GM19240 (cell line): Measurements from ENCODE around the gene DLX2.
"Not testable (repeated sequence)": the region's sequence is repeated elsewhere in the genome, so short reads cannot be mapped to it uniquely, and the experiment has no call there.

Experiments used
- DNase-seq: peaks from one replicate; pipeline ENCODE4 v3.0.0; 2011; ENCODE audit warnings: low spot score; ENCODE audit not compliant: insufficient read length

Gene DLX2

GRCh38 chr2:172102391-172103359, at the start of gene DLX2:
TSS of gene DLX2 (minus strand) at chr2:172102900. CDS start at chr2:172102538, 362 bp downstream.
- no peak for DNase-seq

DNA sequence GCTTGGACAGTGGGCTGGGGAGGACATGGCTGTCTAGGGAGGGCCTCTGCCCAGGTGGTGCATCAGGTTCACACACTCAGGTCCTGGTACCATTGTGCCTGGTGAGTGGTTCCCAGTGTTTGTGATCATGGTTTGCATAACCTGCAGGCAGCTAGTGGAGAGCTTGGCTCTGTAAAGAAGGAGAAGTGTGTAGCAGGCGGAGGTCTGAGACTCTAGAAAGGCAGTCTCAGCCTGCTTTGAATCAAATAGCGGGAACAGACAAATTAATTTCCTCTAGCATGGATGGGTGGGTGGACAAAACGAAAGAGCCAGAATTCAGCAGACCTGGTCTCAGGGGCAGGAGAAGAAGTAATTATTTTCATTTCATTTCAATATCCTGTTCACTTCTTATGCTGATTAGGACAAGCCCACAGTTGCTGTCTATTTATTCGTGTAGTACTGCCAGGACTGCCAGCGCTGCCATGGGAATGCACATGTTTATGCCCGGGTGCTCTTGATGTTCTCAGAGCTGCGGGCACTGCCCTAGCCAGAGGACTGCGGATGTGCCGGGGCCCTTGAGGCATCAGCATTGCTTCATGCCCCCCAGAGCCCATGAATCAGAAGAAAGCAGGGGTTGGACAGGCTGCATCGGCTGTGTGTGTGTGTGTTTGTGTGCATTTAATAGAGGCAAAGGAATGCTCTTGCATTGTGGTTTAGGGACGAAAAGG, 45.4 kb upstream of the DLX2 start:
- DNase-seq, result no peak

DNA sequence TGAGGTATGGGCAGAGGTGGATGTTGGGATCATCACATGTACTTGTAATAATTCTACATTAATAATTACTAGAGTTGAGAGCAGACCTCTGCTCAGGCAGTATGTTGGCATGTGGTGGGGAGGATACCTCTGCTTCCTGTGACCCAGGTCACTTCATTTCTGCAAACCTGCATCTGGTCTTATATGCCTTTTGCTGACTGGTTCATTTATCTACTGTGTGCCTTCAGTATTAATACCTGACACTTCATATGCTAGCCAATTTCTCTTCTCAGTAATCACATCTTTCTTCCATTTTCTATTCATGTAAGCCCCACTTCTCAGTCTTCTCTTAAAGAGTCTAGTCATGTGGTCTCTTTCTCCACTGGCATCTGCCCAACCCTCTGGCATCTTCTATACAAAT, 41.1 kb upstream of the DLX2 start:
- no peak for DNase-seq

GRCh38 chr2:172138727-172139126, 36.0 kb upstream of the DLX2 start:
- DNase-seq, result not testable (repeated sequence)

DNA sequence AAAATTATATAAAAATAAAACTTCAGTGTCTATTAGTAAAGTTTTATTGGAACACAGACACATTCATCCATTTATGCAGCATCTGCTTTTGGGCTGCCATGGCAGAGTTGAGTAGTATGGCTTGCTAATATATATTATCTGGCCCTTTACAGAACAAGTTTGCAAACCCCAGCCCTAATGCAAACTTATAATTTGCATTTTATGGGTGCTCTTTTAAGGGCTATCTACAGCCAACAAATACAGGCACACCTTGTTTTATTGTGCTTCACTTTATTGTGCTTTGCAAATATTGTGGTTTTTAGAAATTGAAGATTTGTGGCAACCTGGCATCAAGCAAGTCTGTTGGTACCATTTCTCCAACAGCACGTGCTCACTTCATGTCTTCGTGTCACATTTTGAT, 35.2 kb upstream of the DLX2 start:
- DNase-seq, result no peak

DNA sequence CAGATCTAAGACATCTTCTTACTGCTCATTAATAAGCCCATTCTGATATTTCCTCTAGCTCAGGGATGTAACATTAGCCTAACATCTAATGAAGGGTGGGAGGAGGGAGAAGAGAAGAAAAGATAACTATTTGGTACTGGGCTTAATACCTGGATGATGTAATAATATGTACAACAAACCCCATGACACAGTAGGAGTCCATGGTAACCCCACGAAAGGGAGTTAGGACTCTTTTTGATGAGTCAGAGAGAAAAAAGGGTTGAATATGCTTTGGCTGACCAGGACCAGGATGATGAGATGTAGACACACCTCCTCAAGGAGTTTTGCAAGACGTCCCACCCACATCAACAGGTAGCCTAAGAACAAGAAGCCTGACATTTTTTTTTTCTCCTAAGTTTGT, 34.4 kb upstream of the DLX2 start:
- DNase-seq, result no peak

DNA sequence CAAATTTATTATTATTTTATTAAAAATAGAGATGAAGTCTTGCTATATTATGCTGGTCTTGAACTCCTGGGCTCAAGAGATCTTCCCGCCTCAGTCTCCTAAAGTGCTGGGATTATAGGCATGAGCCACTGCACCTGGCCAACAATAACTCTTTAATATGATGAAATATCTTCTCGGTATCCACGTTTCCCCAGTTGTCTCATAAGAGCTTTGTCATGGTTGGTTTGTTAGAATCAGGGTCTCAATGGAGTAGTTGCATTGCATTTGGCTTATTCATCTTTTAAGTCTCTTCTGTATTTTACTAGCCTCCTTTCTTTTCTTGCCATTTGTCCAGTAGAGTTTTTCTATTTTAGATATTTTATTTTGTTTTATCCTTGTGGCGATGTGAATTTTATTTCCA, 32.7 kb upstream of the DLX2 start:
- DNase-seq, result no peak

GRCh38 chr2:172134270-172134669, 31.6 kb upstream of the DLX2 start:
- DNase-seq, result no peak

GRCh38 chr2:172131713-172132555, 29.2 kb upstream of the DLX2 start:
- DNase-seq, result no peak

DNA sequence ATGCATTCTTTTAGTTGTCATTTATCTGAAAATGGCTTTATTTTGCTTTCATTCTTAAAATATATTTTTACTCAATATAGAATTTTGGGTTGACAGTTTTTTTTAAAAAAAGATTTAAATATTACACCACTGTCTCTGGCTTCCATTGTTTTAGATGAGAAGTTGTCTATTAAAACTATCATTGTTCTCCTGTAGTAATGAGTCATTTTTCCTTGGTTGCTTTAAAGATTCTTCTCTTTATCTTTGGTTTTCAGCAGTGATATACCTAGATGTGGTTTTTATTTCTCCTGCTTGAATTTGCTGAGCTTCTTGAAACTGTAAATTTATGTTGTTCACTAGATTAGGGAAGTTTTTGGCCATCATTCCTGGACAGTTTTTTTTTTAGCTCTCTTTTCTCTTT, 26.7 kb upstream of the DLX2 start:
- DNase-seq, result no peak

GRCh38 chr2:172128484-172128883, 25.8 kb upstream of the DLX2 start:
- DNase-seq, result no peak

DNA sequence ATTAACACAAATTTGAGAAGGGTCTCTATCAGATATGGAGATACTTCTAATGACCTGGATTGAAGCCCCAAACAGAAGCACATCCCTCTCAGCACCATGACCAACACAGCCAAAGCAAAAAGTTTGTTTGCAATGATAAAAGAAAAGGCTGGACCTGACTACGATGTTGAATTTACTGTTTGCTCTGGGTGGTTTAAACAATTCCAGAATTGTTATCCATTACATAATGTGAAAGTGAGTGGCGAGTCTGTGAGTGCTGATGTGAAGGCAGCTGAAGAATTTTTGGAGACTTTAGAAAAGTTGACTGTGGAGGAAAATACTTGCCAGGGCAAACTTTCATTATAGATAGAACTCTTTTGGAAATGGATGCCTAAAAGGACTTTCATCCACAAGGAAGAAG, 17.4 kb upstream of the DLX2 start:
- no peak for DNase-seq

DNA sequence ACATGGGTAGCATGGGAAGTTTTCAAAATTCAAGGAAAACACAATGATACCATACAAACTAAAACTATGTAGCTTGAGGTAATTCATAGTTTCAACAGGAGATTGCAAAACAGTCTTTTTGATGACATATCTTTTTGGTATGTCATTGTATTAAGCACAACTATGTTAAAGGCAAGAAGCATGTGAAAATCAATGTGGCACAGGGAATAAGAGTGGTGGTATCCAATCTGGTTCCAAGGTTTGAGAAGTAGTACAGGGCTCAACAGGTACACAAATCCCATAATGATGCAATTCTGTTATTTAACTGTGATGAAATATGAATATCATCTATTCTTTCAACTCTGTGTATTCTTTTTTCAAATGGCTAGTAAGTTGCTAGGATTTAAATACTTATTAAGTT, 16.4 kb upstream of the DLX2 start:
- no peak for DNase-seq

GRCh38 chr2:172116107-172116506, 13.4 kb upstream of the DLX2 start:
- DNase-seq, result no peak

DNA sequence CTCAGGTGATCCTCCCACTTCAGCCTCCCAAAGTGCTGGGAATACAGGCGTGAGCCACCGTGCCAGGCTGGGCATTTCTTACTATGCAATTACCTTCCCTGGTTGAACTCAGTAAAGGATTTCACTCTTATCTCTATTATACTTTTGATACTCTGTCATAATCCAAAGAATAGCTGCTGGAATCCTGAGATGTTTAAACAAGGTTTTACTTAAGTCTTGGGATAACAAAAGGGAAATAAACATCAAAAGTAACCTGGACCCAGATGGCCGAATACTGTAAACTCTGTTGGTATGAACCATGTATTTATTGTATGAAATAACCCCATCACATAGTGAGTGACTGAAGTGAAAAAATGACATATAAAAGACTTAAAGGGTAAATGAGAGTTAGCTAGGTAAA, 11.9 kb upstream of the DLX2 start:
- DNase-seq, result no peak

GRCh38 chr2:172114176-172114575, 11.5 kb upstream of the DLX2 start:
- not testable (repeated sequence) for DNase-seq

DNA sequence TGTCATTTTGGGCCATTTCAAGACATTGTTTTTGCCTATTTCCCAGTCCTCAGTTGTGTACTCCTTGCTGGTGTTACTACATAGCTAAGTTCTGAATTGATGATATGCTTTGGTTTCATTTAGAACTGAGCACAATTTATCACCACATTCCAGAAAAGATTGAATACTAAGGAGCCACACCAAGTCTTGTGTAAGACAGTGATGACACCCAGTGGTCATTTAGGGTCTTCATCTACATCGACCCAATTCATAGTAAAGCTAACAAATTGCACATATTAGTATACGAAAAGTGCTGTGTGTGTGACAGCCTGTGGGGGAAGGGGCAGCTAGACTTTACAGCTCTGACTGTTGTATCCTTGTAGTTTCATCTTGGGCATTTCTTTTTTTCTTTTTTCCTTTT, 10.9 kb upstream of the DLX2 start:
- no peak for DNase-seq

DNA sequence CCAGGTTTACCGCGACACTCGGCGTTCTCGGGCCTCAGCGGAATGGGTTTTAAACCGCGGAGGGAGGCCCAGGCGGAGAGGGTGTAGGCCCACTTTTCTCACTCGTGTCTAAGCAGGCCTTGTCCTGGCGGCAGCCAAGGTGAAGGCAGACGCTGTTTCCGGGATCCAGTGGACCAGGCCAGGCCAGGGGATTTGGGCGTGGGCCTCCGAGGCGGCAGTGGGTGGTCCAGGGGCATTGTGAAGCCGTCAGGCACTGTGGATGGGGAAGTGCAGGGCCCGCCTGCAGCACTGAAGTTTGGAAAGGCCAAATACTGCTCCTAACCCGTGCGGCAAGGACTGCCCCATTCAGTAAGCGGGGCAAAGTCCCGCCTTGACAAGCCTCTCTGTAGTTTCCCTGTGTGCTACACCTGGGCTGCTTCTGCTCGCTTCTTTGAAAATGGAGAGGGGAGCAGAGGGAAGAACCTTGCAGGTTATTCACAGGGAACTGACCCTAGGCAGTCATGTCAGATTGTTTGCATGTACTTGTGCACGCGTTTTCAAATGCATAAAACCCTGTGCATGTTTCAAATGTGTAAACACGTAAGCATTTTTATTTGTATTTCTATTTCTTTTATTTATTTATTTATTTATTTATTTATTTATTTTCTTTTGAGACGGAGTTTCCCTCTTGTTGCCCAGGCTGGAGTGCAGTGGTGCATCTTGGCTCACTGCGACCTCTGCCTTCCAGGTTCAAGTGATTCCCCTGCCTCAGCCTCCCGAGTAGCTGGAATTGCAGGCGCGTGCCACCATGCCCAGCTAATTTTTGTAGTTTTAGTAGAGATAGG, 7.5 kb upstream of the DLX2 start:
- no peak for DNase-seq

DNA sequence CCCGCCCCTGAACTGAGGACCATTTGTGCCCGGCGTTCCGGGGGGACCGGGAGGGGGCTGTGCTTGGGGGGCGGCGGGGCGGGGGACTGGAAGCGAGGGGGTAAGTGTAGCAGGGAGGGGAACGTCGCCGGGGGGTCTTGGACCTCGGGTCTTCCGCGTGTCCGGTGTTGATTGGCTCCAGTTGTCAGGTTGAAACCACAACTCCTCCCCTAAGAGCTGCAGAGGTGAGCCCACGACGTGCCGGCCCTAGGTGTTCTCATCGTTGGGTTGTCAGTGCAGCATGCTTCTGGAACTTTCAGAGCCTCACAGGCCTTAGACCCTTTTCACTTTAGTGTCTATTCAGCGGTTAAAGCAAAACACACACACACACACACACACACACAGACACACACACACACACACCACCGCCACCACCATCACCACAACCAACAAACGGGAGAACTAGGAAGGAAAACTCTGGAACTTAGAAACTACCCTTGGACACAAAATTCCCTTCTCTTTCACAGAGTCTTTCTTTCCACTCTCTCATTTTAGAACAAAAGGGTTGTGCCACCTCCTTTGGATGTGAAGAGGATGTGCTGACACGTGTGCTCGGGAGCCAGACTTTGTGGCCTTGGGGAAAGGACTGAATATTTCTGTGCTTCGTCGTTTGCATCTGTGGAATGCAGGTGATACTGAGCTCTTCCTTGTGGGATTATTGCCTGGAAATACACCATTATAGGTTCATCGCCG, 6.7 kb upstream of the DLX2 start:
- no peak for DNase-seq

DNA sequence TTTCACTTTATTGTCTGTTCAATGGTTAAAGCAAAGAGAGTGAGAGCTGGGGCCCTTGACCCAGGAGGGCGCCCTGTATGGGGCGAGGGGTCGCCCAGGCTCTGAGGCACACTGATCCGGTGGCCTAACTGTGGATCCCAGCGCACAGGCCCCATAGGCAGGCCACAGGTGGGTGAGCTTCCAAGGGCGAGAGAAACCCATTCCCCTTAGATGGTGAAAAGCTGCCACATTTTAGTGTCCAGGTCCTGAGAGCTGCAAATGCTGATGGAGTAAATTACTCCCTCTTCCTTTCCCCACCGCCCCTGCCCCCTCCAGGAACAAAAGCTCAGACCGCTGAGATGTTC, 5.9 kb upstream of the DLX2 start:
- no peak for DNase-seq
